ENCODE data around the gene MTMR12.

MTMR12 gene

DNA sequence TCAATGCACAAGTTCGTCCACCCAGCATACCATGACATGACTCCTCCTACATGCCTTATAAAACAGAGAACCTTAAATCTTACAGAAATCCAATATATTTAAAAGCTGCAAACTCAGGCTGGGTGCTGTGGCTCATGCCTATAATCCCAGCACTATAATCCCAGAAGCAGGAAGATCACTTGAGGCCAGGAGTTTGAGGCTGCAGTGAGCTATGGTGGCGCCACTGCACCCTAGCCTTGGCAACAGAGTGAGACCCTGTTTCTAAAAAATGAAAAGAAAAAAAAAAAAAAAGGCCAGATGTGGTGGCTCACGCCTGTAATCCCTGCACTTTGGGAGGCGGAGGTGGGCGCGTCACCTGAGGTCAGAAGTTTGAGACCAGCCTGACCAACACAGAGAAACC, 68.7 kb downstream of the MTMR12 start:
- no peak for DNase-seq (ENCODE audit: extremely low read depth, insufficient read length)
- H3K4me3 ChIP-seq (replicated peaks; ENCODE audit: low read depth, low read length) = no peak overlapping the region
- TF ChIP-seq, protein P1, sequence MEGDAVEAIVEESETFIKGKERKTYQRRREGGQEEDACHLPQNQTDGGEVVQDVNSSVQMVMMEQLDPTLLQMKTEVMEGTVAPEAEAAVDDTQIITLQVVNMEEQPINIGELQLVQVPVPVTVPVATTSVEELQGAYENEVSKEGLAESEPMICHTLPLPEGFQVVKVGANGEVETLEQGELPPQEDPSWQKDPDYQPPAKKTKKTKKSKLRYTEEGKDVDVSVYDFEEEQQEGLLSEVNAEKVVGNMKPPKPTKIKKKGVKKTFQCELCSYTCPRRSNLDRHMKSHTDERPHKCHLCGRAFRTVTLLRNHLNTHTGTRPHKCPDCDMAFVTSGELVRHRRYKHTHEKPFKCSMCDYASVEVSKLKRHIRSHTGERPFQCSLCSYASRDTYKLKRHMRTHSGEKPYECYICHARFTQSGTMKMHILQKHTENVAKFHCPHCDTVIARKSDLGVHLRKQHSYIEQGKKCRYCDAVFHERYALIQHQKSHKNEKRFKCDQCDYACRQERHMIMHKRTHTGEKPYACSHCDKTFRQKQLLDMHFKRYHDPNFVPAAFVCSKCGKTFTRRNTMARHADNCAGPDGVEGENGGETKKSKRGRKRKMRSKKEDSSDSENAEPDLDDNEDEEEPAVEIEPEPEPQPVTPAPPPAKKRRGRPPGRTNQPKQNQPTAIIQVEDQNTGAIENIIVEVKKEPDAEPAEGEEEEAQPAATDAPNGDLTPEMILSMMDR (IDR thresholded peaks at IDR 0.05; ENCODE audit: insufficient read depth, low read length, poor library complexity, severe bottlenecking) = no peak
- H3K27me3 ChIP-seq (replicated peaks; ENCODE audit: control insufficient read depth, insufficient read depth, low read length) = no peaks in the 10 kb centered on the region
- H3K36me3 ChIP-seq (ENCODE audit: control insufficient read depth, insufficient read depth, low read length) = peaks cover 5% of the 10 kb centered on the region

DNA sequence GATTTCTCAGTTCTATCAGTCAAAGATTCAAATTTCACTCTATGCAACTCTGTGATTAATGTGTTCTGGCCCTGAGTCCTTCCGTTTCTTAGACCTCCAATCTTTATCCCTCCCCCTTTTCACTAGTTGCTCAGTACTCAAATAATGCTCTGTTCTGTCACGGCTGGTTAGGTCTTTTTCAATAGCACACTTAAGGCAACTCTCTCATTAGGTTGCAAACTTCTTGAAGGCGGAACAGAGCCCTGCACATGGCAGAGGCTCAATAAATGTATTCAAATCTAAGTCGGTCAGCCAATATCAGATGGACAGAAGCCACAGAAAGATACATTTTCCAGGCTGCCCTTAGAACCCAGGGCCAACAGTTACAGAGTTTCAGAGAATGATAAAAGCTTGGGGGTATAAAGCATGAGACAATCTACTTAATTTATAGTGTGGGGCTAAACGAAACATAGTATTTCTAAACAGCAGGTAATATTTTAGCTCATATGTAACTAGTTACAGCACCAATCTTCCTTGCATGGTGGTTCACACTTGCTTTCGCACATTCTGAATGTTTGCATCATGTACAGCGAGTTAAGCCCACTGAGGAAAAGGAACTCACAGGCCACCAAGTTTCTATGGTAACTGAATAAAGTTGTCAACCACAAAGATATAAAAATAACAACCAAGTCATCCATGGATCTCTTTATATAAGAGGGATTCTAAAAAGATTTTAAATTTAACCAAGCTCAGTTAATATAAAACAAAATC, 71.5 kb downstream of the MTMR12 start:
- H3K36me3 ChIP-seq (ENCODE audit: control insufficient read depth, insufficient read depth, low read length) = peaks cover 9% of the 10 kb centered on the region

DNA sequence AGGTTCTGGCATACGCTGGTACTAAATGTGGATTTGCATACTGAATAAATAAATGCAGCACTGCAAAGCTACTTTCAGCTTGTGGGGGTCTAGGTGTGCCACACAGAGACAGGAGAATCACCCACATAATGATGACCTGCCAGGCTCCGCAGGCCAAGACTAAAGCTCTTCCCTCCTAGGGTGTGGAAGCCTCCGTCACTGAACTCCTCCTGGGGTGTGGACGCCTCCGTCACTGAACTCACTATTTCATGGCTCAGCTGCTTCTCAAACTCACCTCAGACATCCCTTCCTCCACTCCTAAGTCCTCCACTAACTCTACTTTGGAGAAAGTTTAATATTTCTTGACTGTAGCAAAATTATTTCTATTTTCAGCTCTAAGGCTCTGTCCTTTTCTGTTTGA, 73.4 kb downstream of the MTMR12 start:
- DNase-seq (ENCODE audit: extremely low read depth, insufficient read length) = no peak
- peaks cover 9% of the 10 kb centered on the region for H3K36me3 ChIP-seq (ENCODE audit: control insufficient read depth, insufficient read depth, low read length)
- no peaks in the 10 kb centered on the region for H3K27me3 ChIP-seq (replicated peaks; ENCODE audit: control insufficient read depth, insufficient read depth, low read length)
- no peak overlapping the region for H3K4me3 ChIP-seq (replicated peaks; ENCODE audit: low read depth, low read length)
- TF ChIP-seq, protein P1 (IDR thresholded peaks at IDR 0.05; ENCODE audit: insufficient read depth, low read length, poor library complexity, severe bottlenecking) = no peak

More for the DNA sequence above, 71.5 kb downstream of the MTMR12 start:
- TF ChIP-seq, protein P1 (IDR thresholded peaks at IDR 0.05; ENCODE audit: insufficient read depth, low read length, poor library complexity, severe bottlenecking) = no peak
- no peak overlapping the region for H3K4me3 ChIP-seq (replicated peaks; ENCODE audit: low read depth, low read length)
- no peak for DNase-seq (ENCODE audit: extremely low read depth, insufficient read length)
- H3K27me3 ChIP-seq (replicated peaks; ENCODE audit: control insufficient read depth, insufficient read depth, low read length) = no peaks in the 10 kb centered on the region

DNA sequence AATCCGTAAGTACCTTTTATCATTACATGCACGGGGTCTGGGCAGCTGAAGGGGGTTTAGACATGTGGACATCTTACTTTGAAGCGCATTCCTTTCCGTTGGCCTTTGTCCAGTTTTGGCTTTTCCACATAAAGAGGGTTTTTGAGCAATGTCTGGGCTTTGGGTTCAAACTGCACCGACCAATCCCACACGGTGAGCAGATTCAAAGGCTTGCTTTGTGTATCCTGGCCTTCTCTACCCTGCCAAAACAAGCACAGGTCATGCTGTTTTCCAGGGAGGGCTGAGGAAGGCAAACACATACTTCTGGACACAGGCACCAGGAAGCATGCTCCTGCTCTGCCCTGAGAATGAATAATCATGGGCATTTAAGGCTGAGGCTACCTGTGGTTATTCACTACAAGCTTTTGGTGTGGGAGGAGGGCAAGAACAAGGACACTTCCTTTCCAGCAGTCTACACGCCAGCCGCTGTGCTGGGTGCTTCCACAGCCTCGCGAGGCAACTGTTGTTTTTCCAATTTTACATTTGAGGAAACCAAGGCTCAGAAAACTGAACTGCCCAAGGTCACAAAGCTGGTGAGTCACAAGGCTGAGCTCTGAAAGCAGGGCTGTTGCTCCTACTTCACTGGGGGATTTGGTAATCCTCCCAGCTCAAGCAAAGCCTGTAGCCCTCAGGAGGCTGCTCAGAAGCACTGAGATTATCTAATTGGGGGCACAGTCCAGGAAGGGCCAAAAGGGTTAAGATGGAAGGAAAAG, 78.9 kb downstream of the MTMR12 start:
- peaks cover 15% of the 10 kb centered on the region for H3K36me3 ChIP-seq (ENCODE audit: control insufficient read depth, insufficient read depth, low read length)
- DNase-seq (ENCODE audit: extremely low read depth, insufficient read length) = no peak
- H3K4me3 ChIP-seq (replicated peaks; ENCODE audit: low read depth, low read length) = no peak overlapping the region
- TF ChIP-seq, protein P1 (IDR thresholded peaks at IDR 0.05; ENCODE audit: insufficient read depth, low read length, poor library complexity, severe bottlenecking) = no peak
- no peaks in the 10 kb centered on the region for H3K27me3 ChIP-seq (replicated peaks; ENCODE audit: control insufficient read depth, insufficient read depth, low read length)

DNA sequence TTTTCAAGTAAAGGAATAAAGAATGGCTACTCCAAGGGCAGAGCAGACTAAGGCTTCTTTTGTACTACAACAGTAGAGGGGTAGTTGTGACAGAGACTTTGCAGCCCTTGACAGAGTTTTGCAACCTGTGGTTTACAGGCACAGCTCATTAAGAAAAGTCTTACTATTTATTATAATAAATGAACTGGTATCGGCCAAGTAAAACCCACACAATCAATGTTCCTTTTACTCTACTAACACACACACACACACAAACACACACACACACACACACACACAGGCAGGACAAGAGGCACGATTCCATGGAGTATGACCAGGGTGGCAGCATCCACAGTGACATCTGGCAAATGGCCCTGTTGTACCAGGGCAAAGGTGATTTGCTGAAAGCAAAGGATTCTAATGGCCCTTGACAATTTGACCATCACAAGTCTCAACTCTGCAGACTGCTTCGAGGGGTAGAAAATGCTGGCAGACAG, 79.5 kb downstream of the MTMR12 start:
- Histone ChIP-seq H3K4me3 (replicated peaks; ENCODE audit: low read depth, low read length) (no peak overlapping the region), H3K27me3 (replicated peaks; ENCODE audit: control insufficient read depth, insufficient read depth, low read length) (no peaks in the 10 kb centered on the region), H3K36me3 (ENCODE audit: control insufficient read depth, insufficient read depth, low read length) (peaks cover 14% of the 10 kb centered on the region)
- TF ChIP-seq, protein P1 (IDR thresholded peaks at IDR 0.05; ENCODE audit: insufficient read depth, low read length, poor library complexity, severe bottlenecking) = no peak
- no peak for DNase-seq (ENCODE audit: extremely low read depth, insufficient read length)
